Neural cell (in vitro differentiated cells): ENCODE results near the gene GPAT3.

ENCODE experiments used
- CTCF ChIP-seq: fragments of 450-650 bp; IDR thresholded peaks from 2 replicates; pipeline ENCODE4 v1.5.1; 2014; ENCODE audit warnings: antibody characterized with exemption, mild to moderate bottlenecking, moderate library complexity; ENCODE audit not compliant: poor library complexity, severe bottlenecking
- EP300 ChIP-seq: fragments of 450-650 bp; conservative IDR thresholded peaks from 2 replicates; pipeline ENCODE4 v1.6.1; 2014; ENCODE audit warnings: antibody characterized with exemption, mild to moderate bottlenecking, moderate library complexity; ENCODE audit not compliant: poor library complexity, severe bottlenecking
- MXI1 ChIP-seq: fragments of 450-650 bp; conservative IDR thresholded peaks from 2 replicates; pipeline ENCODE4 v1.6.1; 2014; ENCODE audit warnings: antibody characterized with exemption, mild to moderate bottlenecking; ENCODE audit not compliant: poor library complexity, severe bottlenecking
- POLR2AphosphoS5 ChIP-seq: IDR thresholded peaks from 2 replicates; pipeline ENCODE4 v1.6.1; 2012
- RAD21 ChIP-seq: fragments of 450-650 bp; conservative IDR thresholded peaks from 2 replicates; pipeline ENCODE4 v1.6.1; 2014; ENCODE audit warnings: antibody characterized with exemption, mild to moderate bottlenecking, moderate library complexity
- REST ChIP-seq: IDR thresholded peaks from 2 replicates; pipeline ENCODE4 v1.6.1; 2012; ENCODE audit warnings: borderline replicate concordance

- TF ChIP-seq CTCF (no peak), RAD21 (no peak), REST (no peak), EP300 (no peak), MXI1 (no peak), POLR2AphosphoS5 (no peak)
Observed at GRCh38 chr4:83569987-83570386, 34.1 kb downstream of the GPAT3 start.
